ENCODE data around the gene UBA1.

DNA sequence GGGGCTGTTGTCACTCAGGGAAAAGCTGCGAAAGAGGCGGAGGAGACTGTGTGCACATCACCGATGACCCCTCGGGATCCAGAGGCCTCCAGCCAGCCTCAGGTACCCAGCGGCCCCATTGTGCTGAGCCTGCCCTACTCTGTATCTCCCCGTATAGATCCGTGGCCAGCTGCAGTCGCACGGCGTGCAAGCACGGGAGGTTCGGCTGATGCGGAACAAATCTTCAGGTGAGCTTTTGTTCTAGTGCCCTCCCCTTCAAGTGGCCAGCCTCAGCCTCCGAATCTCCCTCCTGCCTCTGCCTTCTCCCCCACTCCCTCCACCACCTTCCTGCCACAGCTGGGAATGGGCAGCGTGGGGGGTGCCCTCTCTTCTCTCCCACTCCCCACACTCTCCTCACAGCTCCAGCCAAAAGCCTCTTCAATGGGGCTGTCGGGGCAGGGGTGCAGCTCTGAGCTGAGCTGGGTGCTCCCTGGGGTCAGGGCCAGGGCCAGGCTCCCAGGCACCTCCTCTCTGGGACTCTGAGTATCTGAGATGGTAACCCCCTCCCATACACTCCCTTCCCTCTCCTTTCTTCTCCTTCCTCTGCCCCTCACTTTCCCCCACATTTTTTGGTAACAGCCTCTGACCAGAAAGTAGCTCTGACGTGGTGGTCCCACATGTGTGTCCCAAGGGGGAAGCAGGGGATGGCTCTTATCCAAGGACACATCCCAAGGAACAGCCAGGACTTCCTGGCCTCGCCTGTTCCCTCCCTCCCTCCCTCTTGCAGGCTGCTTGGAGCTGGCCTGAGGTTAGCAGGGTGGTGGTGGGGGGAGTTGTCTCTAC is 20.4 kb upstream of the UBA1 start:
- TF ChIP-seq, protein P1, sequence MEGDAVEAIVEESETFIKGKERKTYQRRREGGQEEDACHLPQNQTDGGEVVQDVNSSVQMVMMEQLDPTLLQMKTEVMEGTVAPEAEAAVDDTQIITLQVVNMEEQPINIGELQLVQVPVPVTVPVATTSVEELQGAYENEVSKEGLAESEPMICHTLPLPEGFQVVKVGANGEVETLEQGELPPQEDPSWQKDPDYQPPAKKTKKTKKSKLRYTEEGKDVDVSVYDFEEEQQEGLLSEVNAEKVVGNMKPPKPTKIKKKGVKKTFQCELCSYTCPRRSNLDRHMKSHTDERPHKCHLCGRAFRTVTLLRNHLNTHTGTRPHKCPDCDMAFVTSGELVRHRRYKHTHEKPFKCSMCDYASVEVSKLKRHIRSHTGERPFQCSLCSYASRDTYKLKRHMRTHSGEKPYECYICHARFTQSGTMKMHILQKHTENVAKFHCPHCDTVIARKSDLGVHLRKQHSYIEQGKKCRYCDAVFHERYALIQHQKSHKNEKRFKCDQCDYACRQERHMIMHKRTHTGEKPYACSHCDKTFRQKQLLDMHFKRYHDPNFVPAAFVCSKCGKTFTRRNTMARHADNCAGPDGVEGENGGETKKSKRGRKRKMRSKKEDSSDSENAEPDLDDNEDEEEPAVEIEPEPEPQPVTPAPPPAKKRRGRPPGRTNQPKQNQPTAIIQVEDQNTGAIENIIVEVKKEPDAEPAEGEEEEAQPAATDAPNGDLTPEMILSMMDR (IDR thresholded peaks at IDR 0.05; ENCODE audit: low read depth, low read length, poor library complexity, severe bottlenecking), result no peak
- no peak for TF ChIP-seq EZH2phosphoT487 (IDR thresholded peaks at IDR 0.05; ENCODE audit: borderline replicate concordance, low read length)
